CD4-positive, alpha-beta T cell treated with Interleukin-21 for 1 hour (primary cell): ENCODE data around the gene LRRC4C.
"Not testable (repeated sequence)": the region's sequence is repeated elsewhere in the genome, so short reads cannot be mapped to it uniquely, and the experiment has no call there.

ENCODE experiments used
- DNase-seq: peaks from one replicate; pipeline ENCODE4 v3.0.0-alpha.2; 2020

Gene LRRC4C

DNA sequence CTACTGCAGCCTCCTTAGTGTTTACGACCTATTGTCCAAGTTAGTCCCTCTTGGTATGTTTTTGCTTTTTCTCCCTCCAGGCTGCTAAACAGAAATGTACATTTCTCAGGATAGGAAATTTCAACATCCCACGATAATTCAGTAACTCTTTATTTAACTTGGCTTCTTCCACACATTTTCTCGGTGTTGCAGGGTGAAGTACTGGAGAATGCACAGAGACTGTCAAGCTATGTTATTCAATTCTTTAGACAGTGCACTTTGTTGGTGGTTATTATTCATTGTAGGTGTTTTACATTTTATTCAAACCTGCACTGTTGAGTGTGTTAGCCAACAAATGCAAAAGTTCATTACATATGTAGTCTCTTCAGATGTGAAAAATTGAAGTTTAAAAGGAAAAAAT, 839.8 kb downstream of the LRRC4C start:
- DNase-seq: no peak

DNA sequence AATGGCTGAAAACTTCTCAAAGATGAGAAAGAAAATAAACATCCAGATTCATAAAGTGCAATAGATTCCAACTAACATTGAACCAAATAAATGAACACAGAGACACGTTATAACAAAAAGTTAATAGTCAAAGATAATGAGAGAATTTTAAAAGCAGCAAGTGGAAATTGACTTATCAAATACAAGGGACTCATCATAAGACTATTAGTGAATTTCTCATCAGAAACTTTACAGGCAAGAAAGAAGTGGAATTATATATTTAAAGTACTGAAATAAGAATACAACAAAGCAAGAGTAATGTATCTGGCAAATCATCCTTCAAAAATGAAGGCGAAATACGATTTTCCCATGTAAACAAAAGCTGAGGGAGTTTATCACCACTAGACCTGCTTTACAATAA, 852.7 kb downstream of the LRRC4C start:
- DNase-seq: no peak

DNA sequence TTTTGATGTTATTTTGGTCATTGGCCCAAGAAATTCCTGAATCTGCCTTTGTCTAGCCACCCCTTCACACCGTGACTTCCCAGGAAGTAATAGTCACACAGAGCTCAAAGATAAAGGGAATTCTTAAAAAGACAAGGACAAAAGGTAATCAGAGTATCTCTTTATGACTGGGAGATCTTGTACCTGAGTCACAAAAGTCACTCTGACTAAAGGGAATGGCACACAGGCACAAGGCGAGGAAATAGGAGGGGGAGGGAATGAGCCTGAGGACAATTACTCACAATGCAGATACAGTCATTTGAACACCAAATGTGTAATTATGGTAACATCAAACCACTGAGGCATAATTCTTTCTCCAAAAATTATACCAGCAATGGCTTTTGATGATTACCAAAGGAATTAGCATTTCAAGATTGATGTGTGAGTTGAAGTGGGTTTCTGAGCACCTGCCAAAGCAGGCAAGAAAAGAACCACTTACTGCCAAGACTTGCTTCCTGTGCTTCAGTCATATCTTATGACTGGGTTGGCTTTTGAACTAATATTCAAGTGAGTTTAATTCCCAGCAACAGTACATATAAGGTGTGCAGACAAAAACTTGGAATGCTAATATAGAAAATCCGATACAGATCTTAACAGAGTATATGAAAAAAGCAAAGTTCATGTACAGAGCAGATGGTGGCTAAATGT, 856.4 kb downstream of the LRRC4C start:
- DNase-seq: no peak

DNA sequence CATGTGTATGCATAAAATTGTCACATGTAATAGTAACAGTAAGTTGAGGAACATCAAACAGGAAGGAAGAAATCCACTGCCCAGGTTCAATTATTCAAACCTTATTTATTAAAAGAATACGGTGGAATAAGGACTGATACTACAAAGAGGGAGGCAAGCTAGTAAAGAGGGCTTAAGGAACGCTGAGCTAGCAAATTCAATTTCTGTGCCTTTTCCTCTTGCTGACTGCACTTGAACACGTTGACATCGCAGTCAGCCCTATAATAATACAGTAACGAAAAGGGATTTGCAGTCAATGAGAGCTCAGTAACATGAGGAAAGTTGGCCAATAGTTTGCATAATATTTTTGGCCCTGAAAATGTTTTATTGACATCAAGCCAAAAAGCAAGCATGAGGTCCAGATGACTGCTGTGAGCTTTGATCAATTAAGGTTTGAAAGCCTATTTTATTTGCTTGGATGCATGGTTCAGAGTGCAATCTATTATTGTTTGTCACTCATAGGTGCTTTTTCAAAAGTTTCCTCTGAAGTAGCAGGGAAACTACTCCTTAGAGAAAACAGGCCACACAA, 861.8 kb downstream of the LRRC4C start:
- no peak for DNase-seq

DNA sequence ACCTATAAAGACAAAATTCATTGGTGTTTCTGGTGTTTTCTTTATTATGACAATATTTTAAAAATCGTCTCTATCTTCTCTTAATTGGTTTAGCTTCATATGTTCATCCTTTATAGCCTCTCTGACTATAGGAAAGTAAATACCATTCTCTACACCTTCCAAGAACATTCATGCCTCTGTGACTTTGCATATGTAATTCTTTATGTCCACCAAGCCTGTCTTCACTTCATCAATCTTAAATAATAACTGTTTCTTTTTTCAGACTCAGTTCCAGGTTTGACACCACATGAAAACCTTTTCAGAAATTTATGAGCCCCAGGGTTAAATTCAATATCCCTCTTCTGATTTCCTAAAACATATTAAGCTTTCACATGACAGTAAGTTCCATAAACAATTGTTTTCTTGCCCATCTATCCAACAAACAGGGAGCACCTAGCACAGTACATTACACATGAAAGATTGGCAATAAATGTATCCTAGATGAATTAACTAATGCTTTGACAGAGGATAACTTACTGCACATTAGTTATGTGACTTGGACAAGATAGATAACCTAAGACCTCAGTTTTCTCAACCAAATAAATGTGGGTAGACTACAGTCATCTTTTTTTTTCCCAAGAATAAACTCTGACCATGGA, 886.1 kb downstream of the LRRC4C start:
- DNase-seq: no peak

DNA sequence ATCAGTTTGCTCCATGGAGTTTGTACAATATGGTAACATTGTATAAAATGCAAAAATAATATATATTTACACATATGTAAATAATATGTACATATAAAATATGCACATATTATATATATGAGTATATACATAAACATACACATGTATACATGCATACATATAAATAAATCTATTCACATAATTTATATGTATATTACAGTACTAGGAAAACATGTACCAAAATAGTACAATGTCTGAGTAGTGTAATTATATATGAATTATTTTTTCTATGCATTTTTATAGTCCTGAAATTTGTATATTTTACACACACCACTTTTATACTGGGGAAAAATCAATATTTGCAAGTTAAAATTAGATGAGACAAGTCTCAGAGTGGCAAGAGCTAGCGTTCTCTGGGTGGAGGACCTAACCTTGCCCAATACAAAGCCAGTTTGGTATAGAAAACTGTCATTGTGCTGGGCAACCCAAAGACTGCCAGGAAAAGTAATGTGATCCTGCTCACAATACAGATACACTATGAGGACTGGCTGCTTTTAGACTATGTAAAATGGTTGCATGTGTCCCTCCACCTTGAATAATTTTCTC, 889.4 kb downstream of the LRRC4C start:
- no peak for DNase-seq

DNA sequence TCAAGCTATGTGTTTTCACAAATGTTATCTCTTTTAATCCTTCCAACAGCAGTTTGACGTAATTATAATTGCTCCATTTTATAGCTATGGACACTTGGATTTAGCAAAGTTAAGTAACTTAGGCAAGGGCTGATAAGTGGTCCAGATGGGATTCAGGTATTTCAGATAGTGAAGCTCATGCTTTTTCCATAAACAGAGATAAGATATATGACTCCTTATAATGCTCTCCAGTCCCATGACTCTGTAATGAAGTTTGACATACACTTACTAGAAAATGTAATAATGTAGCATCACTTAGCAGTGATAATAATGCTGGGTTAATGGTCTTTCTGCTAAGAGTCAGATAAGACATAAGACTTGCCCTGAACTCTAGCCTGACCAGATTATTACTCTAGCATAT, 892.1 kb downstream of the LRRC4C start:
- DNase-seq: no peak

DNA sequence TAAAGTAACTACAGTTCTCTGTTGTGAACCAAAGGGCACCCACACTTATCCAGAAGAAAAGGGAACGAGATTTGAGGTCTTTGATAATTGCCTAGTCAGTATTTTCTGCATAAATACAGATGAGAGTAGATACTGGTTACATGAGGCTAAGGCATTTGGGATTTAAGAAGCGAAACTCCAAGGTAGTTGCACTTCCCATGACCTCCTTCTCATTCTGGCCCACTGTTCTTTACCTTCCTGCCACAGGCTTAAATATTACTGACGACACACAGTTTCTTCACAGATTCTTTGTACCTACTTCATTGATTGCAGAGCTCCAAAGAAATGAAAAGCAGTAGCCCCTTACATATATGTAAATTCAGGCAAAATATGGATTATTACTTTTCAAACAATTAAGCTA, 915.3 kb downstream of the LRRC4C start:
- no peak for DNase-seq

DNA sequence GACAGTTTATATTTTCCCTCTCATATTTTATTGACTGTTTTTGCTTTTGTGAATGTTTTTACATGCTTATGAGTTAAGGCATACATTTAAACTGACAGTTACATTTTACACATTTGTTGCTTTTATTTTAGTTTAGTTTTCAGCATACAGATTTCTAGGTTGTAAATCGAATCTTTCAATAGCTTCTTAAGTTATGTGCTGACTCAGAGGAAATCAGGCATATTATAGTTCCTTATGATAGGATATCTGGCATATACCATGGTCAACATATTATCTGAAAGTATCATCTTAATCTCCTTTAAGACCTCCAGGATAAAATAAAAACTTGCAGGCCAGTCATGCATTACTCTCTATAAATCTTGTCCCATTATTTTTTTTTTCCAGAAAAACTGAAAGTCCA, 916.6 kb downstream of the LRRC4C start:
- DNase-seq: no peak

DNA sequence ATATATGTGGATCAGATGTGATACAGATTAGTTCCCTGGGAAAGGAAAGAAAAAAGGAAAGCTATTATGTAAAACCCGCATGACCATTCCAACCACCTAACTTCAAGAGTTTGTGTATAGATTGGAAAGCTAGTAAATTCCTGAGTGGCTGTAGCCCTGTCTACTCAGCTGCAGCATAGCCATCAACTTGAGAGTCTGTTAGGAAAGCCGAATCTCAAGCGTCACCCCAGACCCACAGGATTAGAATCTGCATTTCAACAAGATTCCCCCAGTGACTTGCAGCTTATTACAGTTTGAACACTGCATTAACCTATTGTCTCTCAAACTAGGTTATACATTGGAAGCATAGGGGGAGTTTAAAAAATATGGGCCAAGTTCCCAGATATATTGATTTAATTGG, 921.7 kb downstream of the LRRC4C start:
- DNase-seq: no peak

DNA sequence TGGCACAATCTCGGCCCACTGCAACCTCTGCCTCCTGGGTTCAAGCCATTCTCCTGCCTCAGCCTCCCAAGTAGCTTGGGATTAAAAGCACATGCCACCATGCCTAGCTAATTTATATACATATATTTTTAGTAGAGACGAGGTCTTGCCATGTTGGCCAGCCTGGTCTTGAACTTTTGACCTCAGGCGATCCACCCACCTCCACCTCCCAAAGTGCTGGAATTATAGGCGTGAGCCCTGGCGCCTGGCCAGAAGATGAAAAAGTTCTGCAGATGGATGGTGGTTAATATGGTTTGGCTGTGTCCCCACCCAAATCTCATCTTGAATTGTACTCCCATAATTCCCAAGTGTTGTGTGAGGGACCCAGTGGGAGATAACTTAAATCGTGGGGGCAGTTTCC, 937.4 kb downstream of the LRRC4C start:
- not testable (repeated sequence) for DNase-seq

DNA sequence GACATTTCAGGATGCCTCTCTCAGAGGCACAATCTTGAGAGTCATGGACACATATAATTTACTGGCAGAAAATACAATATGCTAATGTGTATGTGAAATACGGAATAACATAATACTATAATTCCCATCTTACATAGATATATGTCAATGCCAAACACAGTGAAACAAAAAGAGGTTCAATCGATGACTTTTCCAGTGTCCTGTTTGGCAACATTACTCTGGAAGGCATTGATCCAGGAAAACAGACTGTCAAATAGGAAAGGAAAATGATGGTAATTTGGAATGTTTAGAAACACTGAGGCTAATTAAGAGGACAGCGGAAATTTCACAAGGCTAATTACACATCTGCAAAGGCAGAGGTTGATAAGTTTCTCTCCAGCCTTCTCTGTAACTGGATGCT, 942.3 kb downstream of the LRRC4C start:
- no peak for DNase-seq

DNA sequence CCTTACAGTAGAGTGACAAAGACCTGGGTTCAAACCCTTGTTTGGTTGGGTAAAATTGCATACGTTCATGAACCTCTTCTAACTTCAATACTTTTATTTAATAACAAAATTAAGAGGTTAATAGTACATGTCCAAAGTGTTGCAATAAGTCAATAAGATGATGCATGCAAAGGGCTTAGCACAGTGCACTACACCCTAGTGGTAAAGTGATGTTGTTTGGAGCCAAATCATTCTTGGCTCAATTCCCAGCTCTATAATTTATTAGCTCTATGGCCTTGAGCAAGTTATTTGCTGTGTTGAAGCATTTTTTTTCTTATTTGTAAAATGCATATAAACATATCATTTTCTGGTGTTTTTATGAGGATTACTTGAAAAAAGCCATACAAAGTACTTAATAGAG, 945.3 kb downstream of the LRRC4C start:
- DNase-seq: no peak

DNA sequence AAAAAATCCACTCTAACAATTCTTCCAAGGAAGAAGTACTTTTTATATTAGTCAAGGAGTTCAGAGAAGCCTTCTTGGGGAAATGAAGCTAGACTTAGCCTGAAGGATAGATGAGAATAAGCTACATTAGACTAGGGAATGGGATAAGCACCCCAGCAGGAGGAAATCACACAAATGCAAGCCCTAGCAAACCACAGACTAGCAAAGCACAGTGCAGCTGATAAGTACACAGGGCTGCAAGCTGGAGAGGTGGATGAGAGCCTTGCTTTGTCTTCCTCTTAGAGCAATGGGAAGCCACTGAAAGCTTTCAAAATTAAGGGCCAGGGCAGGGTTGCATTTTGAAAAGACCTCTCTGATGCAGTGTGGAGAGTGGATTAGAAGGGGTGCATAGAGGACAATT, 946.2 kb downstream of the LRRC4C start:
- no peak for DNase-seq

DNA sequence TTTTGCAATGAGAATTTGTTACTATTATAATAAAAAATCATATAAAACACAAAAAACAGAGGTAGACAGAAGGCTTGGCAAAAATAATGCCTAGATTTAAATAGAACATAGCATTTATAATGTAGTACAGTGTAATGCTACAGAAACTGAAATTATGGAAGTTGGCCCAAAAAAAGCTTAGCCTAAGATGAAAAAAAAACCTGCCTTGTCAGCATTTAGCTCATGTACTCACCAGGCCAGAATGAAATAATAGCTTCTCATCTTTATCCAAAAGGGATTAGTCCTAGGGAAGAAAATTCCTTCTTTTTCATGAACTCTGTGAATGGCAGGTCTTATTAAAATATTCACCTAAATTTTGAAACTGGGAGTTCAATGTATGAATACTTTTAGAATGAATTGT, 951.1 kb downstream of the LRRC4C start:
- DNase-seq: no peak

DNA sequence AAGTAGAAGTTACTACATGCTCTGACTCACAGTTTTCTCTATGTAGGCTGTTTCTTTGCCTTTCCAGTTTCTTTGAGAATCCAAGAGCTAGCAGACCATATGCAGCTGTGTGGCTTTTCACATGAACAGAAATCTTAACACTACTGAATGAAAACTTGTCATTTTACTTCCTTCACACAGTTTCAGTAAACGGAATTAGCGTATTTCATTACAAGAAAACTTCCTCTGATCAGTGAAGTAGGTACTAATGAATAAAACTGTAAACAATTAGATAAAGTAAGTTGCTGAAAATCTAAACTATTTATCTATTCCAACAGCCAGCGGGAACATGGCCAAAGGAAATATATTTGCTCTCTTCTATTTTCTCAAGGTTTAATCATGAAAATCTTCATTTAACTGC, 953.2 kb downstream of the LRRC4C start:
- no peak for DNase-seq

DNA sequence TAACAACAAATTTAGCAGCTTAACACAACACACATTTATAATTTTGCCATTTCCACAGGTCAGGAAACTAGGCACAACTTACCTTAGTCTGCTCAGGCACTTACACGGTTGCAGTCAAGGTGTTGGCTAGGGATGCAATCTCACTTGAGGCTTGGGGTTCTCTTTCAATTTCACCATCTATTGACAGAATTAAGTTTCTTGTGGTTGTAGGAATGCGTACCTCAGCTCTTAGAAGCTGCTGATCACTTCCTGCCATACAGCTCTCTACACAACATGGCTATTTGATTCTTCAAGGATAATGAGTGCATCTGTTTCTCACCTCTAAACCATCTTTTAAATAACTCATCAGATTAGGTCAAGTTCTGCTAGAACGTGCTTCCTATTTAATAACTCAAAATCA, 968.1 kb downstream of the LRRC4C start:
- no peak for DNase-seq

DNA sequence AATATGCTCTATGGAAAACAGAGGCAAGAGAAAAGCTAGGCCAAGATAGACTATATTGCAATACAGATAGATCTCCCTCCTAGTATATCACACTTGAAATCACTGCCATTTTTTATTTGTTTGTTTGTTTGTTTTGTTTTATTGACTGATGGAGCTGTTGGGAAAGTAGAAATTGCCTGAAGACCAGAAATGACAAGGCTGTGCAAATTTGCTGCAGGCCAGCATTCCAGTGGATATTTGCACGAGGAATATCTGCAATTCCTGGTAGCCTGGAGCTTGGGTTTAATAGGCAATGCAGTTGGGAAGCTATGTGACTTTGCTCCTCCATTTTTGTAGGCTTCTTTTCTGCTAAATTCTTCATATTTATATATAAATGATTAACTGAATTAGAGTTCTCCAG, 991.7 kb downstream of the LRRC4C start:
- no peak for DNase-seq

DNA sequence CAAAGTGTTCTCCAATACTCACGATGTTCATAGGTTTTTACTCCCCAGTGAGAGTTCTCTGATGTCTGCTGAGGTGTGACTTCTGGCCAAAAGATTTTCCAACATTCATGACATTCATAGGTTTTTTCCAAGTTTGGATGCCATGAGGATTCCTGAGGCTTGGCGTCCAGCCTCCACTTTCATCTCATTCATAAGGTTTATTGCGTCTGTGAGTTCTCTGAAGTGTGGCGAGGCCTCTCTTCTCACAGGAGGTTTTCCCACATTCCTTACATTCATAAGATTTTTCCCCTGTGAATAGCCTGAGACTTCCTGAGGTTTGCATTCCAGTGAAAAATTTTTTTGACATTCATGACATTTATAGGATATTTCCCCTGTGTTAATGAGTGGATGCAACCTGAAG, 1014.1 kb downstream of the LRRC4C start:
- DNase-seq: no peak

DNA sequence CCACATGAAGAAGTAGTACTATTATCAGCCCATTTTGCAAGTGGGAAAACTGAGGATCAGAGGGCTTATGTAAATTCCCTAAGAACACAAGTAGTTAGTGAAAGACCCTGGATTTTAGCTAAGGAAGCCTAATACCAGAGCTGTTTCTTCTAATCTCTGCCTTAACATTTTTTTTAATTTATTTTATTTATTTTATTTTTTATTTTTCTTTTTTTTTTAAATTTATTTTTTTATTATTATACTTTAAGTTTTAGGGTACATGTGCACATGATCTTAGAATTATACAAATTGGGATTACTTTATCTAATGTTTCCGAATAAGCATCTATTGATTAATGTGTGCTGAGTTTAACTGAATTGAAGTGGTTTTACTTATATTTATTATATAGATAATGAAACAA, 1015.3 kb downstream of the LRRC4C start:
- DNase-seq: no peak

DNA sequence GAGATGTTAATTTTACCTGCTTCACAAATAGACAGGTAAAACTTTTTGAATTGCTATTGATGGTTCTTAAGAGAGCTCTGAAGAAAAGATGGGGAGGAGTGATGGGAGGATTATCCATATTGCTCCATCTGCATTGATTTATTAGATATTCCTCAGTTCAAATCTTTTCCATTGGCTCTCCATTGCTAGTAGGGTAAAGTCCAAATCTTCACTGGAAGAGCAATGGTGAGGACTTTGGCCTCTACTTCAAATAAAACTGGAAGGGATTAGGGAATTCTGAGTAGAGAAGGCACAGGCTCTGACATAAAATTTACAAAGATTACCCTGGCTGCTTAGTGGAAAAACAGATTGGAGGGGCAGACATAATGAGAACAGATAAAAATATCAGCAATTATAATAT, 1024.1 kb downstream of the LRRC4C start:
- no peak for DNase-seq

DNA sequence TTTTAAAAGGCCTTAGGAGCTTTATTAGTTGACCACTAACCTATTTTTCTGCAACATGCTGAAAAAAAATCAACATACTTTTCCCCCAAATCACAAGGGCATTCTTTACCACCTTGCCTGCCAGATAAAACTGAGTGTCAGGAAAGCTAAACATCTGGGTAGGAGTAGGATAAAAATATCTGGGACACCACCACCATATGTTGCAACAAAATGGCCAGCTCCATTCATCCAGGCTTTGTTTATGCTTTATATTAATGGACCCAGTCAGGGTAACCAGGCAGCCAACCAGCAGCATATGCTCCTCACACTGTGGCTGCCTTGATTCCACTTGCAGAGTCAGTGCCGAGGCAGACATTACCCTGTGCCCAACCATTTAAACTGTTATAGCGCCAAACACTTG, 1024.5 kb downstream of the LRRC4C start:
- DNase-seq: no peak

DNA sequence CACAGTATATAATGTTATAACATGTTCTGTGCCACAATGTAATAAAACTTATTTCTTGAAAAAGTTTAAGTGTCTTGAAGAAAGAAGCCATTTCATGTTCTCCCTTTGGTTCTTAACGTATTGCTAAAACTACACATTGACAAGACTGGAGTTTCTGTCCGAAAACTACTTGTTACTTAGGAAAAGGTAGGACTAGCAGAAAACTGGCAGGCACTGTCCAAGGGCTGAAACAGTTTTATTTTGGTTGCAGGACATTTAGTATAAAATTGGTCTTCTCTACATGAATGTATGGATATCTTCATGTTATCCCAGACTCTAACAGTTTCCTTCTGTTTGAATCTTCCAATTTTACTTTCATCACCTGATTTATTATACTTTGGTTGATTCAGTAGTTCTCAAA, 1027.1 kb downstream of the LRRC4C start:
- no peak for DNase-seq

DNA sequence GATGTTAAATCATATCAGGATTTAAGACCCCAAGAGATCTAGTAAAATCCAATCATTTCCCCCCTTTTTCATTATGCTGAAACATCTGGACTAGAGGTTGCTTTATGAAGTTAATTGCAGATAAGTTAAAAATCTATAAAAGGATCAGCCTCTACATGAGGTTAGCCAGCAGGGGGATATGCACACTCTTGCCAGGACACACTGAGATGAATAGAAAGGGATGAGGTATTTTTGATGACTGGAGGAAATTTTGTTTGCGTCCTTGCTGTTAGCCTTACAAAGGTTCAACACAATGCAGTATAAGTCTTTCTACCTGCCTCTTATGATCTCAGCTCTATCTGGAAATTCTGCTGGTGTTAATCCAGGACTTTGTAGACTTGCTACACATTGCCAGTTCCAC, 1034.3 kb downstream of the LRRC4C start:
- DNase-seq: no peak
